Stimulated activated CD4-positive, alpha-beta T cell treated with anti-CD3 and anti-CD28 coated beads, Interleukin-12 subunit alpha, Interleukin-12 subunit beta, amount 100 ng/mL, for 4 hours (primary cell): ENCODE results near the gene CDKN3.

Experiments
- DNase-seq: peaks from one replicate; pipeline ENCODE4 v3.0.0-alpha.2; 2020

The CDKN3 gene, protein sequence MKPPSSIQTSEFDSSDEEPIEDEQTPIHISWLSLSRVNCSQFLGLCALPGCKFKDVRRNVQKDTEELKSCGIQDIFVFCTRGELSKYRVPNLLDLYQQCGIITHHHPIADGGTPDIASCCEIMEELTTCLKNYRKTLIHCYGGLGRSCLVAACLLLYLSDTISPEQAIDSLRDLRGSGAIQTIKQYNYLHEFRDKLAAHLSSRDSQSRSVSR

DNA sequence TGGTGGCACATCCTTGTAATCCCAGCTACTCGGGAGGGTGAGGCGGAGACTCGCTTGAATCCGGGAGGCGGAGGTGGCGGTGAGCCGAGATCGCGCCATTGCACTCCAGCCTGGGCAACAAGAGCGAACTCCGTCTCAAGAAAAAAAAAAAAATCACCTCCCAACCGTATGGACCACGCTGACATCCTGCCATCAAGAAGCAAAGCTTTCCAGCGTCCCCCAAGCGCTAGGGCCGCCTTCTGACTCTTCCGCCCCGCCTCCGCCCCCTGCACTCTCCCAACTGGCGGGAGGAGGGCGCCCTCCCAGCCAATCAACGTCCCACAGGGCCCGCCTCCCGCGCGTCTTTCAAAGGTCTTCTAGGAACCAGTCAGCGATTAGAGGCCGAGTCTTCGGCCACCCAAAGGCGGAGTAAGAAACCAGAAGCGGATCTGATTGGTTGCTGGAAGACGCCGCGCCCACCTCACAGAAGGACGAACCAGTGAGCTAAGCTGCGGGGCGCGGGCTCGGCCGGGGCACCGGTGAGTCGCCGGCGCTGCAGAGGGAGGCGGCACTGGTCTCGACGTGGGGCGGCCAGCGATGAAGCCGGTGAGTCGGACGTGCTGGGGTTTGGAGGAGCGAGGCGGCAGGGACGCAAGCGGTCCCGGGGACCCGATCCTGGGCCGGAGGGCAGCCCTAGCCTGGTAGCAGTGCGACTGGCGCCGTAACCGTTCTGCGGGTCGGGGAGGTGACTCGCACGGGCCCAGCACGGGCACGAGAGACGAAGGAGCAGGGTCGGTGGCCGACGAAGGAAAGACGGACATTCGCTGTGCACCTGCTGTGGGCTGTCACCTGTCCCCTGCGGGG is at the start of gene CDKN3:
Gene CDKN3, plus strand, starts transcription at position 515 of the 843 bp plus-strand sequence. Its CDS starts 62 bp downstream, at position 577.
- peak; percentile 93 for DNase-seq

DNA sequence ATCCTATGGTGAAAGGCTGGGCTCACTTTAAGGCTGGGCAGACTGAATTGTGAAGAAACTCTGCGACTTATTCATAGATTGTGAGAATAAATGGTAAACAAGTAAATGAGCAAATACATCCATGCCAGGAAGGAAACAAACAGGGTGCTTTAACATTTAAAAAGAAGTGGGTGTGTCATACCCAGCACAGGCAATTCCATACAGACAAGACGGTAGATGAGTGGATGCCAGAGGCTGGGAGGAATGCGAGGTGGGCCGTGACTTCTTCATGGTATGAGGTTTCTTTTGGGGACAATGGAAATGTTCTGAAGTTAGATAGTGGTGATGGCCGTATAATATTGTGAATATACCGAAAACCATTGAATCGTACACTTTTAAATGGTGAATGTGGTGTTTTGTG is 49.8 kb upstream of the CDKN3 start:
- no peak for DNase-seq

DNA sequence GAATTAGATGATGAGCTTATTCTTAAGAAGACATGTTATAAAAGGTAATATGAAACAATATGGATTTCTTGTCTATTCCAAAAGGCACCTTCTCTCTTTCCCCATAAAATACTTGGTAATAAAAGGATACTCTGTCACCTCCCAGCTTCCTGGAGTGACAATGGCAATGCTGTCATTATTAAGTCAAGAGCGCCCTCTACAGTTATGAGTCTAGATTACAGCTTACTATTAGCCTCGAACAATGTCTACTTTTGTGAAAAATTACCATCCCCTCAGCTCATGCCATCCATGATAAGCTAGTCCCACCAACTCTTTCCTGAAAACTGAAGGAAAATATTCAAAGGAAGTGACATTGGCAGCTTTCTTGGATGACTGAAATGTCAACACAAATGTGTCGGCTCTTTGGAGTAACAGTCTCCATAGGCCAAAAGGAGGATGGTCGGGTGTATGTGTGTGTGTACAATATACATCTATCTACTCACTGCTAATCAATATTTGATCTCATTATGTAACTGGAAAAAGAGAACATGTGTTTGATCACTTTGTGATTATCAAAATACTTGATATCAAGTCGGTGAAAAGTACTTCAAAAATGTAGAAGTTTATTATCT is 48.7 kb upstream of the CDKN3 start:
- DNase-seq, result no peak

DNA sequence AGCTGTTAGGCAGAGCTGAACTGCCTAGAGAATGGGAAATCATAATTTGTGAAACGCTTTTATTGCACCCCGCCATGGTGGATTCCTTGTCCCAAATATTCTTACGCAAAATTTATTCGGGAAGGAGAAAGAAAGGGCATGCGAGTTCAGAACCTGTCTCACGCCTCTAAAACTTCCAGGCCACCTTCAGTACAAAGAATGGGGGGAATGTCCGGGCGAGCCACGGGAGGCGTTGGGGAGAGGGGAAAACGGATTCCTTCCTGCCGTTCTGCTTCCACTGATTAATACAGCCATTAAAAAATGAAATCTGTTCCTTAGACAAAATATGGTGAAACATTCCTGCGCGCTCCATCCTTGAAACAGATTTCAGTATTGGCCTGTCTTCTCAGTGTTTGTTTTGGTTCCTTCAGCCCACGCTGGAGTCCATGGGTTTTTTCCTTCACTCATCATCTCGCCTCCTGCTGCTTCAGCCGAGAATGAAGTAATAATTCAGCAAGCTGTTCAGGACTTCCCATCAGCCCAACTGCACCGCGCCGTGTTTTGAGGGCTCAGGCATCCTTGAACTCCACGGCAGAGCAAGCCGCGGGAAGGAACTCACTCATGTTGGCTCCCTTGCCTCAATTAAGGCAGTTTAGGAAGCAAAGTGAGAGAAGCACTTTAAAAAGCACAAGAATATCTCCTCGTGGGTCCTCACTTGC is 47.7 kb upstream of the CDKN3 start:
- no peak for DNase-seq

DNA sequence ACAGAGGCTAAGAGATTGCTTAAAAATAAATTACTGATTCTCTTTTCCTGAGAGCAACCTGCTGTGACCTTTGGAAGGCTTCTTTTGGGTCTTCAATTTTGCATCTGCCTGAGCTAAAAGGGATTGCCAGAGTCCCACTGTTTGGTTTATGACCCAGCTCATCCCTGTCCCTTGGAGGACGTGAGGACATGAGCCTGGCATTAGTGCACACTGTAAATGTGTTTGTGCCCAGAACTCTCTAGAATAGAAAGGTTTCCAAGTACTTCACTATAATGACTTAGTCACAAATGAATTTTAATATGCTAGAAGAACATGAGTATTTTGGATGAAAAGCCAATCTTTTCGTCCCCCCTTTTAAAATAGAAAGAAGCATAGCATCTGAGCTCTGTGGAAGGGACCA is 47.1 kb upstream of the CDKN3 start:
- DNase-seq, result no peak

DNA sequence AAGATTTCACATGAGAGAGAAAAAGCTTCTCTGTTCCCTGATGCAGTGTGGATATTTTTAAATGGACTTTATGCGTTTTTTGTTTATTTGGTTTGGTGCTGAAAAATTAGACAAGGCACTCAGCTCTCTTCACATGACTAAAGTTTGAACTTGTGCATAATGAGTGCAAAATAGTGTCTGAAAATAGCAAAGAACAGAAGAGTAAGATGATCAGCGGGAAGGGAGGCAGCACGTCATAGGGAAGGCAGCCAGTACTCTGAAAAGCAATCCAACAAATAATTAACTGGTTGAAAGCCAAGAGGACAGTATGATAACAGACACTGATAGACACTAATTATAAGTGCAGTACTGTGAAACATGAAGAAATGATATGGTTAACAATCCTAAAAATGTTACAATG is 46.6 kb upstream of the CDKN3 start:
- no peak for DNase-seq

DNA sequence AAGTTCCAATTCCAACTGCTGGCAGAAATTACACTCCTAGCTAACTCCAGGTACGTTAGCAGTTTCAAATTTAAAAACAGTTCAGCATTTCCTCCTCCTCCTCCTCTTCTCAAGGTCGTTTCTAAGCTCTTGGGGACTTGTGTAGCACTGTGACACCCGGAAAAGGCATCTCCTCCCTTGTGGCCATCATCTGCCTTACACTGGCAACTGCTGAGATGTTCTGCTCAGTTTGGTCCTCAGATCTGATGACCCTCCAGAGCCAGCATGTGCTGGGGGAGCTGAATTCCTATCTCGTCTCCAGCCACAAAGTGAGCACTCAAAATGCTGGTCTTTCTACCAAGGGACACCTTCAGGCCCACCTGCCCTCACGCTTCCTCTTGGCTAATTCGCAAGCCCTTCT is 43.5 kb upstream of the CDKN3 start:
- no peak for DNase-seq

DNA sequence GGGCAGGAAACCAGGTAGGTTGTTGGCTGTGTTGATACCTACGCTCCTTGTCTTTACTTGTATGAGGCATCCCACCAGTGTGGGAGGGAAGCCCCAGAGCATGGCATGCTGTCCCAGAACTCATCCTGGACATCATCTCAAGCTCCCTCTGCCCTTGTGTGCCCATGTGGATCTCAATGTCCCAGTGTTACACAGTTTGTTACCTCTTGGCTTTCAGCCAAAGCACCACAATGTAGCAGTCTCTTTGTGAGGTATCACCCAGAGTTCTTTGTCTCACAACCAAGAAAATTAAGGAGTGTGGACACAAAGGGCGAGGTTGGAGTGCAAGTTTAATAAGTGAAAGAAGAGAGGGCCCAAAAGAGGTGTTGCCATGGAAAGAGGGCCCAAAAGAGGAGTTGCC is 43.1 kb upstream of the CDKN3 start:
- DNase-seq, result no peak

DNA sequence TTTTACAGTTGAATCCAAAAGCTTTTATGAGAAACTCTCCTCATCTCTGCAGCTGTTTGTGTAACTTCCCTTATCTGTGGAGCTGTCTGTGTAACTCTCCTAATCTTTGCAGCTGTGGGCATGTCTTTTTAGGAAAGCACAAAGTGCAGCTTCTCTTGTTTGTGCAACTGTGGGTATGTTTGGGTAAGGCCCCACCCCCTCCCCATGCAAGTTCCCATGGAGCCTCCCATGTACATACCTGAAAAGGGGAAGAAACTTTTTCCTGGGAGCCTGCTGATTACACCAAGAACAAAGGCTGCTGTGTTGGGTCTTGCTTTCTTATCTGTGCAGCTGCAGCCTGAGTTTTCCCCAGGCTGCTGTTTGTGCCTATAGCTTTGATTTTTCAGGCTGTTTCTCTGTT is 42.7 kb upstream of the CDKN3 start:
- DNase-seq, result no peak

DNA sequence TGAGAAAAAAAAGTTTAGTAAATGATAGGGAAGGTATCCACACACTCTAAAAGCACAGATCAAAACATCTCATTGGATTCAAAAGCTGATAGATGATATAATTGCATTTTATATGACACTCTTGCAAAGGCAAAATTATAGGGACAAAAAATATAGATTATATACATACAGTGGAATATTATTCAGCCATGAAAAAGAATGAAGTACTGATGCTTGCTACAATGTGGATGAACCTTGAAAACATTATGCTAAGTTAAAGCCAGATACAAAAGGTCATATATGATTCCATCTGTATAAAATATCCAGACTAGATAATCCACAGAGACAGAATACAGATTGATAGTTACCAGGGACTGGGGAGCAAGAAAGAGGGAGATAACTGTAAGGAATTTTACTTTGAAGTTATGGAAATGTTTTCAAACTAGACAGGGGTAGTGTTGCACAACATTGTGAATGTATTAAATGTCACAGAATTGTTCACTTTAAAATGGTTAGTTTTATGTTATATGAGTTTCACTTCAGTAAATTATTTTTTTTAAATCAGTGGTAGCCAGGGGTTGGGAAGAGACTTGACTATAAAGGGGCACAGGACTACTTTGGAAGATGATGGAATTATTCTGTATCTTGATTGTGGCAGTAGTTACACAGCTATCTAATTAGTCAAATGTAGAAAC is 41.7 kb upstream of the CDKN3 start:
- no peak for DNase-seq

DNA sequence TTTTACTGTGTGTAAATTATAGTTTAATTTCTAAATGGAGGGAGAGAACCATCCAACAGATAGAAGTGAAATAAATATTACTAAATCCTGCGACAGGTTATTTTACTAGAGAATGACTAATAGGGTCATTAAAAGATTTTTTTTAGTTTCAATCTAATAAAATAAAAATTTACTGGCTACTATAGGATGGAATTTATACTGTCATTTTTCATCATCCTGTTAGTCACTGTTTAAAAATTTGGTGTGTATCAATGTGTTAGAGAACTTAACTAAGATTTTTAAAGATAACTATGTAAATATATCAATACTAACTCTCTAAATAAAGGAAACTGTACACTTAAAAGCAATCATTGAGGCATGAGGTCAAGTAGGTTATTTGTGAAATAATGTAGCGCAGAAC is 41.1 kb upstream of the CDKN3 start:
- DNase-seq, result no peak

DNA sequence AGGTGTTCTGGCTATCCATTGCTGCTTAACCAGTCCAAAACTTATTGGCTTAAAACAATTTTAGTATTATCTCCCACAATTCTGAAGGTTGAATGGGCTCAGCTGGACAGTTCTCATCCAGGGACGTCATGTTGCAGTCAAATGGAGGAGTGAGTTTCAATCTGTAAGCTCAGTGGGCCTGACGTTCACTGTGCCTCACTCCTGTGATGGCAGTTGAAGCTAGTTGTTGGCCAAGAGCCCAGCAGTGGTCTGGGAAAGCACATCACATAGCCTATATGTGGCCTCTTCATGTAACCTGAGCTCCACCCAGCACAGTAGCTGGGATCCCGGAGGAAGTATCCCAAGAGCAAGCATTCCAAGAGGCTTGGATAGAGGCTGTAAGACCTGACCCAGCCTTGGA is 40.6 kb upstream of the CDKN3 start:
- DNase-seq, result no peak

DNA sequence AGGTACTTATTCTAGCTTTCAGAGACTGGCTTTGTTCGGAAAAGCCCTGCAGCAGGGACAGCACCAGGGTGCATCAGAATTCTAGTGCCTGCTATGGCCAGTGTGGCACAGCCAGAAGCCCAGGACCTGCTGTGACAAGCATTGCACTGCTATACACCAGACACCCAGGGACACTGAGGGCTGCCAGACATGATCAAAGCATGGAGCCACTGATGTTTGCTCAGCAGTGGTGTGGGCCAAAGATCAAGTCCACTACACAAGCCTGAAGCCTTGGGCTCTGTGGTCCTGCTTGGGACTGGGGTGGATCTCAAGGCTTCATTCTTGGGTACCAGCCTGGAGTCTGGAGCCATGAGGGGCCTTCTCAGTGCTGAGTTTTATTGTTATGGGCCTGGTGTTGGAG is 36.1 kb upstream of the CDKN3 start:
- DNase-seq, result no peak

DNA sequence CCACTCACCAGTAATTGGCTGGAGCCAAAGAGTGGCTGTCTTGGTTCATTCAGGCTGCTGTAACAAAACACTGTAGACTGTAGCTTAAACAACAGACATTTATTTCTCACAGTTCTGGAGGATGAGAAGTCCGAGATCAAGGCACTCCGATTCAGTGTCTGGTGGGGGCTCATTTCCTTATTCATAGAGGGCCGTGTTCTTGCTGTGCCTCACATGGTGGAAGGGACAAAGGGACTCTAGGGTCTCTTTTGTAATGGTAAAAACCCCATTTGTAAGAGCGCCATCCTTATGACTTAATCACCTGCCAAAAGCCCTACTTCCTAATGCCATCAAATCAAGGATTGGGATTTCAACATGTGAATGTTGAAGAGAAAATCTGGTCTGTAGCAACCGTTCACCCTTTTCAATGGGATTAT is 34.7 kb upstream of the CDKN3 start:
- DNase-seq, result no peak

DNA sequence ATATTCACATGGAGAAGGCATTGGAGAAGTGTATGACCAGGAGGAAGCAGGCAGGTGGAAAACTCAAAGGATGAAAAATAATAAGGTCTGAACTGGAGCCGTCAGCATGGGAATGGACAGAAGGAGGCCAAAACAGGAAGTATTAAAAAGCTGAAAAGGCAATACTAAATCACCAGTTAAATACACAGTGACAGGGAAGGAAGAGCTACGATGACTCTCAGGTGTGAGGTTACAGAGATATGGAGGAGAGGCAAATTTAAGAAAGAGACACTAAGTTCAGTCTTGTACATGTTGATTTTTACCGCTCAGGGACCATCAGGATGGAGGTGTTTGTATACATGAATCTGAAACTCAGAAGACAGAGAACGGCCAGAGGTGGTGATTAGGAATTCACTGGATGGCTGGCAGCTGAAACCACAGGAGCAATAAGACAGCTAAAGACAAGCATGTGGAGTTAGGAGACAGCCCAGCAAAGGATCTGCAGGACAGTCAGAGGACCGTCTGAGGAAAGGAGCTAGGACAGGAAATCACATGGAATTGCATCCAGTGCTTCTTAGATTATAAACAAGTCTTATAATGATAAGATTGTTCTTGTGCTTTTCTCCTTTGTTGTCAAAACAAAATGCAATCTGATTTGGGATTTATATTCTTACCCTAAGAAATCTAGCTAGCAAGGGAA is 33.9 kb upstream of the CDKN3 start:
- DNase-seq, result no peak

DNA sequence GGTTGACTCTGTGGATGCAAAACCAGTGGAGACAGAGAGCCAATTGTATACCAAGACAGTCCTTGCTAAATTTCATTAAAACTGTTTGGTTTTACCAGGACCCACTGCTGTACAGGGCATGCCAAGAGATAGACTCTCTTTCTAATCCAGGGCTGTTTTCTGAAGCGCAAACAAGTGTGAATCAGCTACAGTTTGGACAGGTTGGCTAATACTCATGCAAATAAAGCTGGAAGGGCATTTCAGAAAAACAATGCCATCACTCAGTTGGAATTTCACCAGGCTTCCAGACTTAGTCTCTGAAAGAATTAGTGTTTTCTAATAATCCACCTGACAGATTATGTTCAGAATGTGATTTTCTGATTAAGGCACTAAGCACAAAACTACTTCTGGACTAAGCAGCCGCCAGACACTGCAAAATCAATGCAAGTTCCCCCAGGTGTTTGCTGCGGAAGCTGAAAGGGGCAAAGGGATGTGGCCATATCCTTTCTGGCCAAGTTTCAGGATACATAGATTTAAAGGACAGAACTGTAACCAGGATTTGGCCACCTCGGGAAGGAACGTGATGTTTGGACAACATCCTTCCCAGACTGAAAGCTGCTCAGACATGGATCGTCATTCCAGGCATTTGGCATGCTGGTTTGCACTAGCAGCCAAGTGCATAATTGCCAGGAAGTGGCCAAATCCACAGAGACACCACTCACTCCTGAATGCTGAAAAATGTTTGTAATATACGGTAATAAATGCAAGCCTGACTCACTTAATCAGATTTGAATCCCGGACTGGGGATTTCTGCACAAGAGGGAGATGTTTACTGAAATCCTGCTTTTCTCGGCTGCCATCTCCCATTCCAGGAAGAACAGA is 32.0 kb upstream of the CDKN3 start:
- no peak for DNase-seq

DNA sequence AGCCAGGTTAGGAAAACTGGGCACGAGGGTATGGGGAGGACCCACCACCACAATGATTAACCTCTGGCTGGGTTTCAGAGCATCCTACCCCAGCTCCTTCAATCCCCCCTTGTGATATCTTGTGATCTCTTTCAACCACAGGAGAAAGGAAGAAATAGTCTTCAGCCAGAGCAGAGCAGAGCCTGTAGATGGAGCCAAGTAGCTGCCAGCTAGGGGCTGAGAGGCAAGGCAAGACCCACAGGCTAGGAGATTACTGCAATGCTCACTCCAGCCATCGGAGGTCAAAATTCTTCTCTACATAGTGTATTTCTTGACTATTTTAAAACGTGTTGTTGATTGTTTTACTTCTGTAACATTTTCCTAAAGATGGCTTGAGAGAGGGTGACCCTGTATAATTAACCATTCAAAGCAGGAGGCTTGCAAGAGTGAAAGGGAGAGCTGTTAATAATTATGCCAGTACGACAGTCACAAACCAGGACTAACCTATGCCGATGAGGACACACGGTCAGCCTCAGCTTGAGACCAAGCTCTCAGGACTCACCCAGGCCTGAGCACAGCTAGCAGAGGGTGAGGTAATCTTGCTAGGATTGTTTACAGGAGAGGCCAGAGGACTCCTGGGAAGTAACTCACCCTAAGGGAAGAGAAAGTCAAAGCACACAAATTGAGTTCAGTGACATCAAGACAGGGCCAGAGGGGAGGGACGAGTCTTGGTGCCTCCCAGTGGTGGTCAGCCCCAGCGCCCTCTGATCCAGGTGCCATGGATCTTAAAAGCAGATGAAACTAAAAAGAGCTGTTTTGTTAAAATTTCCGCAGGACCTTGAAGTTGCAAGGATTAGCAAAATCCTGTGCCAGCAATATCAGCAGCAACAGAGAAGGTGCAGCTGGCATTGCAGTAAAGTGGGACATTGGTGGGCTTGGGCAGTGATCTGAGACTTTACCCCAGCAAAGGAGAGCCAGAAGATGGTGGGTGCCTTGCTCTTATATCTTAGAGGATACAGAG is 29.8 kb upstream of the CDKN3 start:
- peak; percentile 2 for DNase-seq

DNA sequence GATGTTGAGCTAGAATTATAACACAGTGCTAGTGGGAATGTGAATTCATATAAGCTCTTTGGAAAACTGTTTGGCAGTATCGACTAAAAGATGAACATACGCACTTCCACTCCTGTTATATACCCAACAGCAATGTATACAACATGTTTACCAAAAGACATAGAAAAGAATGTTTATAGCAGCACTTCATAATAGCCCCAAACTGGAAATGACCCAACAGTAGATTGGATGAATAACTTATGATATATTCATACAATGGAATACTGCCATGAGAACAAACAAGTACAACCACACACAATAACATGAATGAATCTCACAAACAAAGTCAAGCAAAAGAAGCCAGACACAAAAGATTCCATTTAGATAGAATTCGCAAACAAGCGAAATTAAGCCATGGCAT is 28.5 kb upstream of the CDKN3 start:
- no peak for DNase-seq

DNA sequence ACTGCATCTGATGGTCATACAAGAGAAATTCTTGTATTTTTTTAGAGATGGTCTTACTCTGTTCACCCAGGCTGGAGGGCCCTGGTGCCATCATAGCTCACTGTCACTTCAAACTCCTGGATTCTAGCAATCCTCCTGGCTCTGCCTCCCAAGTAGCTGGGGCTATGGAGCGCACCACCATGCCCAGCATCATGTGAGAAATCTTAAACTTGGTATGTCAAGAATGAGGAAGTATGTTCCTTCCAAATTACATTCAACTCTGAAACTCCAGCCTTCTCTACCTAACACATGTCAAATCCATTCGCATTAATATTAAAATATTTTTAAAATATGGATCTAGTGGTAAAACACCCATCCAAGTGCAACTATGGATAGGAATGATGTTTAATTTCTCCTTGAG is 27.5 kb upstream of the CDKN3 start:
- DNase-seq, result no peak
